22Rv1 (cell line): ENCODE results near the gene ZNF672.

ENCODE experiments used
- H3K27ac ChIP-seq: fragments of 450-650 bp; 2 replicates; pipeline ENCODE4 v1.5.1; 2017
- CTCF ChIP-seq: fragments of 450-650 bp; IDR thresholded peaks from 2 replicates; pipeline ENCODE4 v1.5.1; 2017; ENCODE audit warnings: mild to moderate bottlenecking
- ZFX ChIP-seq: fragments of 450-650 bp; IDR thresholded peaks from 2 replicates; pipeline ENCODE4 v1.6.1; 2017; ENCODE audit warnings: antibody characterized with exemption, borderline replicate concordance

The ZNF672 gene

GRCh38 chr1:248821101-248821500 lies 16.9 kb upstream of the ZNF672 start:
- TF ChIP-seq CTCF (no peak), ZFX (no peak)
- H3K27ac ChIP-seq: no peak overlapping the region

DNA sequence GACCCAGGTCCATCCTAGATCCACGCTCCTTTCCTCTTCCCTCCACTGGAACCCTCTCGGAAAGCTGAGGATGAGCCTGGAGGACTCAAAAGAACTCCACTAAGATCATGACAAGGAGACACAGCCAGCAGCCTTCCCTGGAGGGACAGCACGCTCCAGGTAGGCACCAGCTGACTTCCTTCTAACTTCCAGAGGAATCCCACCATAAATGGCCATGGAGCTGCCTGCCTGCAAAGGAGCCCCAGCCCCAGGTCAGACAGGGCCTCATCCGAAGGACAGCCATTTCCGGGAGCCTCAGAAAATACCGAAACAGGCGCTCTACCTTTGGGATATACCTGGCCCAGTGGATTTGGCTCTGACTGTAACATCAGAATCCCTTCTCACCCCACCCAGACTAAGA lies 16.4 kb upstream of the ZNF672 start:
- no peak overlapping the region for H3K27ac ChIP-seq
- no peak for TF ChIP-seq CTCF
- TF ChIP-seq ZFX: no peak

GRCh38 chr1:248822148-248823032 lies 15.6 kb upstream of the ZNF672 start:
- H3K27ac ChIP-seq: no peak overlapping the region
- TF ChIP-seq CTCF (no peak), ZFX (no peak)

GRCh38 chr1:248823517-248824001 lies 14.5 kb upstream of the ZNF672 start:
- no peak overlapping the region for H3K27ac ChIP-seq
- TF ChIP-seq ZFX (no peak), CTCF (no peak)

- no peak for TF ChIP-seq ZFX
- H3K27ac ChIP-seq: no peak overlapping the region
These were observed 13.7 kb upstream of the ZNF672 start for GRCh38 chr1:248824301-248824700.

DNA sequence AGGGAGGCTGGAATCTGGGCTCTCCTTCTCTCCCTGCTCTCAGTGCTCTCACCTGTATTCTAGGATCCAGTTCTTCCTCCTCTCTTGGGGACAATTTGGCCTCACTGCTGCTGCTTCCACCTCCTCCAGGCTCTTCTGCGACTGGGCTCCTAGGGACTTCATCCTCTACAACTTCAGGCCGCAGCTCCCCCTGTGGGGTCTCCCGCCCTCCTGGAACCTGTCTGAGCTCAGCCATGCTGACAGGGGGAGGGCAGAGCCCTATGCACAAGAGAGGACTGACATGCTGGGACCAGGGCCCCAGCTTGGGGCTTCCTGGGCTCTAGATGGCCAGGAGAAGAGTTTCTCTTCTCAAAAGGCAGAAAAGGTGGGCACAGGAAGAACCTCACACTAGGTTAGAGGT lies 13.3 kb upstream of the ZNF672 start:
- no peak for TF ChIP-seq ZFX
- no peak for TF ChIP-seq CTCF
- H3K27ac ChIP-seq: no peak overlapping the region

GRCh38 chr1:248825136-248825535 lies 12.9 kb upstream of the ZNF672 start:
- TF ChIP-seq ZFX (no peak), CTCF (no peak)
- peak overlapping the region; percentile 90 for H3K27ac ChIP-seq
